Measurements from ENCODE around the gene KLK15. TPM values are rescaled to one million over a fixed set of nuclear protein-coding genes. Genes with fewer than 3 reads are reported as not detected.

KLK15 gene
- total and polyA plus RNA-seq, 2 donors (not counting 3 experiments of a cell fraction or from before 2014, with no cell fraction given), result not detected

DNA sequence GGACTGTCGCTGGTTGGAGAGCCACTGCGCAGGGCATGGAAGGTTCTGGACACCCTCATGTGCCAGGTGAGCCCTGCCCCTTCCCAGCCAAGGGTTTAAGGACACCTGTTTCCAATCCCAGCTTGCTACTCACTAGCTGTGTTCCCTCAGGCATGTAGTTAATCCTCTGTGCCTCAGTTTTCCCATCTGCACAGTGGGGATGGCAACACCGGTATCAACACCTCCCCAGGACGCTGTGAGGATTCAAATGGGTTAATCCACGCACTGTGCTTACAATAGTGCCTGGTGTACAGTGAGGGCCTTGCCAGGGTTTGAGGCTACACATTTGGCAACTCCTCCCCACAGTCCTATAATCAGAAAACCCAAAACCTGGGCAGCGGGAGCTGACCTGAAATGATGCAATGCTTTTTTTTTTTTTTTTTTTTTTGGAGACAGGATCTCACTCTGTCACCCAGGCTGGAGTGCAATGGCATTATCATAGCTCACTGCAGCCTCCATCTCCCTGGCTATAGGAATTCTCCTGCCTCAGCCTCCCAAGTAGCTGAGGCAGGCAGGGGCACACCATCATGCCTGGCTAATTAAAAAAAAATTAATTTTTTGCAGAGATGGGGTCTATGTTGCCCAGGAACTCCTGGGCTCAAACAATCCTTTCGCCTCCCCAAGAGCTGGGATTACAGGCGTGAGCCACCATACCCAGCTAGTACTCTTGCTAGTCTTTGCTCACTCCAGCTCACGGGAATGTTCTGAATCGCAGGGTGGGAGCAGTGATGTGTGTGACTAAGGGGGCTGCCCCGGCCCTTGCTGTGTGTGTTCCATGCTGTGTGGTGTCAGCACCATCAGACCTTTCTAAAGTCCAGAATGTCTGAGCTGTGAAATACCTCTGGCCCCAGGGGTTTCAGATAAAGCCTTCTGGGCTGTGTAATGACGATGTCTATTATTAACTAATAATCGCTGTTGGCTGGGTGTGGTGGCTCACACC is 40.8 kb downstream of the KLK15 start:
- Histone ChIP-seq H3K27me3 (ENCODE audit: control insufficient read depth in 2 of 2, insufficient read depth in 2 of 2, low read length in 2 of 2) (no peaks in the 10 kb centered on the region), H3K27ac (ENCODE audit: insufficient read depth, low read depth, low read length) (no peak overlapping the region), H3K36me3 (ENCODE audit: control insufficient read depth in 2 of 2, extremely low read depth in 1 of 2, insufficient read depth in 2 of 2, low read length in 2 of 2) (peaks cover 0 to 5% of the 10 kb centered on the region in 2 experiments), H3K79me2 (ENCODE audit: control insufficient read depth, insufficient read depth, low read length) (no peaks in the 10 kb centered on the region), H2AFZ (ENCODE audit: low read depth, low read length) (no peak overlapping the region), H4K20me1 (replicated peaks; ENCODE audit: control insufficient read depth, extremely low read depth, insufficient read depth, low read length) (no peaks in the 10 kb centered on the region), H3K9me1 (replicated peaks; ENCODE audit: control insufficient read depth, extremely low read depth, insufficient read depth, low read length) (no peaks in the 10 kb centered on the region), H3K4me3 (replicated peaks in 1 of 3; ENCODE audit: insufficient read depth in 1 of 3, low read depth in 1 of 3, low read length in 3 of 3) (no peak overlapping the region), H3K4me1 (ENCODE audit: control insufficient read depth, extremely low read depth, insufficient read depth, low read length) (no peaks in the 10 kb centered on the region), H3K4me2 (ENCODE audit: insufficient read depth, low read length) (no peak overlapping the region), H3K9me3 (replicated peaks; ENCODE audit: control insufficient read depth, insufficient read depth, low read length) (no peaks in the 10 kb centered on the region), H3K9ac (replicated peaks; ENCODE audit: extremely low read depth, insufficient read depth, low read length) (no peak overlapping the region)
- TF ChIP-seq, protein P1, sequence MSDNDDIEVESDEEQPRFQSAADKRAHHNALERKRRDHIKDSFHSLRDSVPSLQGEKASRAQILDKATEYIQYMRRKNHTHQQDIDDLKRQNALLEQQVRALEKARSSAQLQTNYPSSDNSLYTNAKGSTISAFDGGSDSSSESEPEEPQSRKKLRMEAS (IDR thresholded peaks at IDR 0.05; ENCODE audit: insufficient read depth, insufficient read length), result no peak
- TF ChIP-seq JUN (IDR thresholded peaks at IDR 0.05; ENCODE audit: borderline replicate concordance, insufficient read depth, insufficient read length, low read depth) (no peak), POLR2A (IDR thresholded peaks at IDR 0.05; ENCODE audit: low read depth, low read length) (no peak), FOS (IDR thresholded peaks at IDR 0.05; ENCODE audit: borderline replicate concordance, insufficient read depth, low read length) (no peak), EZH2 (IDR thresholded peaks at IDR 0.05; ENCODE audit: borderline replicate concordance, low read depth, low read length, severe bottlenecking) (no peak), MYC (IDR thresholded peaks at IDR 0.05; ENCODE audit: low read depth, low read length) (no peak), POLR2AphosphoS5 (IDR thresholded peaks at IDR 0.05; ENCODE audit: insufficient read depth, low read depth, low read length) (no peak), GATA2 (IDR thresholded peaks at IDR 0.05; ENCODE audit: insufficient read depth, insufficient read length, low read depth, low read length) (no peak)
- TF ChIP-seq, protein P2, sequence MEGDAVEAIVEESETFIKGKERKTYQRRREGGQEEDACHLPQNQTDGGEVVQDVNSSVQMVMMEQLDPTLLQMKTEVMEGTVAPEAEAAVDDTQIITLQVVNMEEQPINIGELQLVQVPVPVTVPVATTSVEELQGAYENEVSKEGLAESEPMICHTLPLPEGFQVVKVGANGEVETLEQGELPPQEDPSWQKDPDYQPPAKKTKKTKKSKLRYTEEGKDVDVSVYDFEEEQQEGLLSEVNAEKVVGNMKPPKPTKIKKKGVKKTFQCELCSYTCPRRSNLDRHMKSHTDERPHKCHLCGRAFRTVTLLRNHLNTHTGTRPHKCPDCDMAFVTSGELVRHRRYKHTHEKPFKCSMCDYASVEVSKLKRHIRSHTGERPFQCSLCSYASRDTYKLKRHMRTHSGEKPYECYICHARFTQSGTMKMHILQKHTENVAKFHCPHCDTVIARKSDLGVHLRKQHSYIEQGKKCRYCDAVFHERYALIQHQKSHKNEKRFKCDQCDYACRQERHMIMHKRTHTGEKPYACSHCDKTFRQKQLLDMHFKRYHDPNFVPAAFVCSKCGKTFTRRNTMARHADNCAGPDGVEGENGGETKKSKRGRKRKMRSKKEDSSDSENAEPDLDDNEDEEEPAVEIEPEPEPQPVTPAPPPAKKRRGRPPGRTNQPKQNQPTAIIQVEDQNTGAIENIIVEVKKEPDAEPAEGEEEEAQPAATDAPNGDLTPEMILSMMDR (IDR thresholded peaks at IDR 0.05; ENCODE audit: extremely low read depth in 1 of 2, insufficient read depth in 1 of 2, low read depth in 1 of 2, low read length in 2 of 2), result no peak
- ChIA-PET POLR2A (interaction anchor here (1.1 to 1.2 kb wide), 2 partner anchors 12 to 90 kb away, joined by 3 to 5 read pairs; no protein-coding TSS in a partner anchor), CTCF (interaction anchor here (1.0 kb wide), 1 partner anchor 123 kb away, joined by 3 read pairs; no protein-coding TSS in a partner anchor)
- dilution Hi-C loops (cut with MboI; ENCODE audit: extremely low pct_ligation_motif_present, low sequenced_read_pairs) (no loop called here), intact Hi-C loops (cut with micrococcal nuclease) (no loop called here)
- no peak for DNase-seq (ENCODE audit: low read depth, low spot score)
- no peak for FAIRE-seq
- BruUV-seq (replicated peaks), result no TSS peak

All from endothelial cell of umbilical vein (primary cell).